A549 (cell line): ENCODE measurements around the gene DBET.
"Not testable (repeated sequence)": the region's sequence is repeated elsewhere in the genome, so short reads cannot be mapped to it uniquely, and the experiment has no call there.

ENCODE experiments used
- CBX8 ChIP-seq: fragments of 200-600 bp; sonication (generic); IDR thresholded peaks from 2 replicates; pipeline ENCODE4 v1.6.1; 2016
- CEBPB ChIP-seq, 2 experiments: fragments of >200 bp in 1 of 2; sonication (Bioruptor Twin) in 1 of 2; formaldehyde crosslinking in 1 of 2; IDR thresholded peaks; 2 replicates each; pipeline ENCODE4 v1.6.1; 2012 to 2016
- EP300 ChIP-seq, 2 experiments: fragments of >200 bp; sonication (Bioruptor Twin); formaldehyde crosslinking; IDR thresholded peaks; 2 replicates in 1 of 2; 3 replicates in 1 of 2; pipeline ENCODE4 v1.6.1; 2016 to 2017
- HDAC2 ChIP-seq: fragments of 200-600 bp; sonication (generic); IDR thresholded peaks from 2 replicates; pipeline ENCODE4 v1.6.1; 2016
- MAZ ChIP-seq: fragments of 150-350 bp; IDR thresholded peaks from 2 replicates; pipeline ENCODE4 v1.6.1; 2014; ENCODE audit warnings: antibody characterized with exemption, low read depth, low read length, borderline replicate concordance
- NFE2L2 ChIP-seq: fragments of 150-350 bp; conservative IDR thresholded peaks from 2 replicates; pipeline ENCODE4 v1.6.1; 2014; ENCODE audit warnings: low read length
- POLR2A ChIP-seq: IDR thresholded peaks from 2 replicates; pipeline ENCODE4 v1.6.1; 2012; ENCODE audit warnings: mild to moderate bottlenecking, low read length
- SMC3 ChIP-seq: fragments of >200 bp; sonication (Bioruptor Twin); formaldehyde crosslinking; IDR thresholded peaks from 3 replicates; pipeline ENCODE4 v1.6.1; 2018; ENCODE audit warnings: inconsistent platforms
- SREBF2 ChIP-seq: fragments of 450-650 bp; IDR thresholded peaks from 2 replicates; pipeline ENCODE4 v1.6.1; 2014; ENCODE audit warnings: mild to moderate bottlenecking, moderate library complexity
- TF ChIP-seq, protein P1 (sequence below): fragments of >200 bp; sonication (Bioruptor Twin); formaldehyde crosslinking; IDR thresholded peaks from 3 replicates; pipeline ENCODE4 v1.5.1; 2016
- TF ChIP-seq, protein P2 (sequence below): fragments of 150-350 bp; IDR thresholded peaks from 2 replicates; pipeline ENCODE4 v1.6.1; 2014; ENCODE audit warnings: low read depth, mild to moderate bottlenecking, low read length
- TF ChIP-seq, protein P3 (sequence below): fragments of 200-600 bp; sonication (generic); IDR thresholded peaks from 2 replicates; pipeline ENCODE4 v1.6.1; 2016; ENCODE audit warnings: antibody characterized with exemption, mild to moderate bottlenecking, moderate library complexity

DNA sequence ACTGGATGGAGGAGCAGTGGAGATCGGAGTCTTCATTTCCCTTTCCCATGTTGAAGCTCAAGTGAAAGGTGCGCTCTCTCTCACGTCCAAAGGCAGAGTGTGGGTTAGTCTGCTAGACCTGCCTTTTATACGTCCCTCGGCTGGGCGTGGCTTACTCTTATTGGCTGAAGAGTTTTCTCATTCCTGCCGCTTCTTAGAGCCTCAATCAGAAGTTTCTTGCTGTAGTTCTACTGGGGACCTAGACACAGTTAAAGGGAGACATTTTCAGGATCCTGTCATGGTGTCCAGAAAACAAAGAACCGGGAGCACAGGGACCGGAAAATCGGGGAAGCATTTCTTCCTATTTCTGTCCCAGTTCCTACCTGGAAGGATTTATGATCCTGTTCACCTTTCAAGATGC is 37.1 kb upstream of the DBET start, which contains the start of gene FRG2:
- TF ChIP-seq POLR2A; SREBF2; SMC3; CBX8; EP300 (IDR thresholded peaks at IDR 0.05); MAZ; HDAC2; NFE2L2; CEBPB (IDR thresholded peaks at IDR 0.05): not testable (repeated sequence)
- TF ChIP-seq, protein P1, sequence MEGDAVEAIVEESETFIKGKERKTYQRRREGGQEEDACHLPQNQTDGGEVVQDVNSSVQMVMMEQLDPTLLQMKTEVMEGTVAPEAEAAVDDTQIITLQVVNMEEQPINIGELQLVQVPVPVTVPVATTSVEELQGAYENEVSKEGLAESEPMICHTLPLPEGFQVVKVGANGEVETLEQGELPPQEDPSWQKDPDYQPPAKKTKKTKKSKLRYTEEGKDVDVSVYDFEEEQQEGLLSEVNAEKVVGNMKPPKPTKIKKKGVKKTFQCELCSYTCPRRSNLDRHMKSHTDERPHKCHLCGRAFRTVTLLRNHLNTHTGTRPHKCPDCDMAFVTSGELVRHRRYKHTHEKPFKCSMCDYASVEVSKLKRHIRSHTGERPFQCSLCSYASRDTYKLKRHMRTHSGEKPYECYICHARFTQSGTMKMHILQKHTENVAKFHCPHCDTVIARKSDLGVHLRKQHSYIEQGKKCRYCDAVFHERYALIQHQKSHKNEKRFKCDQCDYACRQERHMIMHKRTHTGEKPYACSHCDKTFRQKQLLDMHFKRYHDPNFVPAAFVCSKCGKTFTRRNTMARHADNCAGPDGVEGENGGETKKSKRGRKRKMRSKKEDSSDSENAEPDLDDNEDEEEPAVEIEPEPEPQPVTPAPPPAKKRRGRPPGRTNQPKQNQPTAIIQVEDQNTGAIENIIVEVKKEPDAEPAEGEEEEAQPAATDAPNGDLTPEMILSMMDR, result not testable (repeated sequence)
- TF ChIP-seq, protein P2, sequence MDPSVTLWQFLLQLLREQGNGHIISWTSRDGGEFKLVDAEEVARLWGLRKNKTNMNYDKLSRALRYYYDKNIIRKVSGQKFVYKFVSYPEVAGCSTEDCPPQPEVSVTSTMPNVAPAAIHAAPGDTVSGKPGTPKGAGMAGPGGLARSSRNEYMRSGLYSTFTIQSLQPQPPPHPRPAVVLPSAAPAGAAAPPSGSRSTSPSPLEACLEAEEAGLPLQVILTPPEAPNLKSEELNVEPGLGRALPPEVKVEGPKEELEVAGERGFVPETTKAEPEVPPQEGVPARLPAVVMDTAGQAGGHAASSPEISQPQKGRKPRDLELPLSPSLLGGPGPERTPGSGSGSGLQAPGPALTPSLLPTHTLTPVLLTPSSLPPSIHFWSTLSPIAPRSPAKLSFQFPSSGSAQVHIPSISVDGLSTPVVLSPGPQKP, result not testable (repeated sequence)
- TF ChIP-seq, protein P3, sequence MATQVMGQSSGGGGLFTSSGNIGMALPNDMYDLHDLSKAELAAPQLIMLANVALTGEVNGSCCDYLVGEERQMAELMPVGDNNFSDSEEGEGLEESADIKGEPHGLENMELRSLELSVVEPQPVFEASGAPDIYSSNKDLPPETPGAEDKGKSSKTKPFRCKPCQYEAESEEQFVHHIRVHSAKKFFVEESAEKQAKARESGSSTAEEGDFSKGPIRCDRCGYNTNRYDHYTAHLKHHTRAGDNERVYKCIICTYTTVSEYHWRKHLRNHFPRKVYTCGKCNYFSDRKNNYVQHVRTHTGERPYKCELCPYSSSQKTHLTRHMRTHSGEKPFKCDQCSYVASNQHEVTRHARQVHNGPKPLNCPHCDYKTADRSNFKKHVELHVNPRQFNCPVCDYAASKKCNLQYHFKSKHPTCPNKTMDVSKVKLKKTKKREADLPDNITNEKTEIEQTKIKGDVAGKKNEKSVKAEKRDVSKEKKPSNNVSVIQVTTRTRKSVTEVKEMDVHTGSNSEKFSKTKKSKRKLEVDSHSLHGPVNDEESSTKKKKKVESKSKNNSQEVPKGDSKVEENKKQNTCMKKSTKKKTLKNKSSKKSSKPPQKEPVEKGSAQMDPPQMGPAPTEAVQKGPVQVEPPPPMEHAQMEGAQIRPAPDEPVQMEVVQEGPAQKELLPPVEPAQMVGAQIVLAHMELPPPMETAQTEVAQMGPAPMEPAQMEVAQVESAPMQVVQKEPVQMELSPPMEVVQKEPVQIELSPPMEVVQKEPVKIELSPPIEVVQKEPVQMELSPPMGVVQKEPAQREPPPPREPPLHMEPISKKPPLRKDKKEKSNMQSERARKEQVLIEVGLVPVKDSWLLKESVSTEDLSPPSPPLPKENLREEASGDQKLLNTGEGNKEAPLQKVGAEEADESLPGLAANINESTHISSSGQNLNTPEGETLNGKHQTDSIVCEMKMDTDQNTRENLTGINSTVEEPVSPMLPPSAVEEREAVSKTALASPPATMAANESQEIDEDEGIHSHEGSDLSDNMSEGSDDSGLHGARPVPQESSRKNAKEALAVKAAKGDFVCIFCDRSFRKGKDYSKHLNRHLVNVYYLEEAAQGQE, result not testable (repeated sequence)
